GM19372 (cell line): ENCODE results near the gene USP25.

Experiments
- ATAC-seq: cut with Tn5 transposase; IDR thresholded peaks from one replicate; pipeline ENCODE4 v1.9.1; 2021; ENCODE audit warnings: mild to moderate bottlenecking, low read depth, moderate library complexity; ENCODE audit not compliant: unreplicated experiment

Gene USP25

DNA sequence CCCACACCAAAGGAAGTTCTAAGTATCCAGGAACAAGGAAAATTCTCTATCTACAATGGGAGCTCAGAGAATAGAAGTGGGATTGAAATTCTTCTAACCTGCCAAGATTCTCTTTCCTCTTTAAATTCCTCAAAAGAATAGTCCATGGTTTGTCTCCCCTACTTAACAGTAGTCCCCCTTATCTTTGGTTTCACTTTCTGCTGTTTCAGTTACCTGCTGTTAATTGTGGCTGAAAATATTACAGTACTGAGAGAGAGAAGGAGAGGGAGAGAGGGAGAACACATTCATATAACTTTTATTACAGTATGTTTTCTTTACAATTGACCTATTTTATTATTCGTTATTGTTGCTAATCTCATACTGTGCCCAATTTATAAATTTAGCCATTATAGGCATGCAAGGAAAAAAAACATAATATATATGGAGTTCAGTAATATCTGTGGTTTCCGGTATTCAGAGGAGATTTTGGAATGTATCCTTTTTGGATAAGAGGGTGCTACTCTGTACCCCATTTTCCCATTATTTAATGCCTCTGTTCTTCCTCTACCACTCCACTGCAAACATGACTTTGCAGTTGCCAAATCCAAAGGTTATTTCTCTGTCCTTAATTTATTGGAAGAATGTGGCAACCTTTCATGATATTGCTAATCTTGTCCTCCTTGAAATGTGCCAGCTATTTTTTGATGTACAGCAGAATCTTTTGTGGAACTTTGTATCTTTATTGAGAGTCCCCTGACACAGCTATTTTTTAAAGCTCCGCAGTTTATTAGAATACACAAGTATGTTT, 68.0 kb downstream of the USP25 start:
- ATAC-seq, result no peak

DNA sequence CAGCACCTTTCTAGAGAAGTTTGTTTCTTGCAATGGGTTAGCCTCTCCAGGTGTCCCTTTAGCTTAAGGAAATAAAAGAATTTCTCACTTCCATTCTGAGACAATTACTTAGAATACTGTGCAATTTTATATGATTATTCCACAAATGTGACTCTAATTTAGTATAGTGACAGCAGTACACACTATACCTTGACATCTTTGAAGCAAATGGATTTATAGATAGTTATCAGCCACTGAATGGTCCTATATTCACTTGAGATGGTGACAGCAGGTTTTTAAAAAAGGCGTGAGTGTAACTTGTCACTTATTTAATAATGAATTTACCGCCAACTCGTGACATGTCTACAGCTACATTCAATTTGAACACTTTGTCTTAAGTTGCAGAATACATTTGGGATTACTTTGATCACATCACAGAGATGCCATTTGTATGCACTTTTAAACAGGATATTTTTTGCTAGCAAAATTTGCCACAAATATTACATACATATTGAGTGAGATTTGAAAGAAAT, 71.6 kb downstream of the USP25 start:
- no peak for ATAC-seq

DNA sequence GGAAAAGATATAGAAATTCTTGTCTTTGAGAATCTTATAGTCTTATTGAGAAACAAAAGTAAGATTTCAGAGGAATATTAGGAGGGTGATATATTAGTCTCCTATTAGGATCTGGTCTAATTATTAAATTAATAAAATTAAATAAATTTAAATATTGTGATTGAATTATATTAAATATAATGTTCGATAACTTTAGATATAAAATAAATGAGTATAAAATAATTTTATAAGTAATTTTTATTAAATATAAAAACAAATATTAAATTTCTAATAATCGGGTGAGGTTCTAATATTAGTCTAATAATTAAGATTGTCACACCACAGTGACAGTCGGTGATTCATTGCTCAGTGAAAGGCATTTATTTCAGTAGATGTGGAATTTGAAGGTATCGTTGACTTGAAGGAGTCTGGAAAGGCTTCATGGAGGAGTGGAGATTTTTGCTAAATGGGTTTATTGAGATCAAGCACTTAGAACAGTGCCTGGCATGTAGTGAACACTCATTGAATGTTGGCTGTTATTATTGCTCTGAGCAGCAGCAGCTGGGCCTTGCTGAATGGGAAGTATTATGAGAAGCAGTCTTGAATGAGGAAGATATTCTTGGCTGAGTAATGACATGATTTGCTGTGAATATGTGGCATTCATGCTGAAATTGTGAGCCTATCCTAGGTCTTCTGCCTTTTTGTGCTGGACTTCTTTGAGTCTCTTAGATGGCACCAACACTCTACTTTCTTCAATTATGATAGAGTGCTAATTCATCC, 74.6 kb downstream of the USP25 start:
- no peak for ATAC-seq

DNA sequence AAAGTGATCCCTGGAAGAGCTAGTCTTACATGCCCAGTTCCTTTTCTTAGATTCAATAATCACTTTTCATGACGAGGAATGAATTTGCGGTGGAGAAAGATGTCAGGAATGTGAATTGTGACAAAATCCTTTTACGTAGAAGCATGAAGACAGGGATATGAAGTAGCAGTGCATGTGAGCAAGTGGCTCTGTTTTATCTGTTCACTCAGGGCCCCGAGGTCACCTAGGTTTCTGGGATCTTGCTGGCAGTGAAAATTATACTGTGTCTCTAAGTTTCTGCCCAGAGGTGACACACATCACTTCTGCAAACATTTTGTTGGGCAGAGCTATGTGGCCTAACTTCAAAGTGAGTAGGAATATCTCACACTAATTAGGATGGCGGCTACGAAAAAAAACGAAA, 79.3 kb downstream of the USP25 start:
- ATAC-seq, result no peak

DNA sequence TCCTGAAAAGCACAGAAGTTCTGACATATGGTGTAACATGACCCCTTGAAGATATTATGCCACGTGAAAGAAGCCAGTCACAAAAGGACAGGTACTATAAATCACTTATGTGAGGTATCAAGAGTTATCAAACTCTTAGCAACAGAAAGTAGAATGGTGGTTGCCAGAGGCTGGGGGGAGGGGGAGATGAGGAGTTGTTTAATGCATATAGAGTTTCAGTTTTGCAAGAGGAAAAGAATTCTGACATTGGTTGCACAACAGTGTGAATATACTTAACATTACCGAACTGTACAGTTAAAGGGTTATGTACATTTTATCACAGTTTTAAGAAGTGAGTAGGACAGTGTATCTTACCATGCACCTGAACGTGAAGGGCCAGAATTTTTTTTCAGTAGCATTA, 80.0 kb downstream of the USP25 start:
- ATAC-seq, result no peak

DNA sequence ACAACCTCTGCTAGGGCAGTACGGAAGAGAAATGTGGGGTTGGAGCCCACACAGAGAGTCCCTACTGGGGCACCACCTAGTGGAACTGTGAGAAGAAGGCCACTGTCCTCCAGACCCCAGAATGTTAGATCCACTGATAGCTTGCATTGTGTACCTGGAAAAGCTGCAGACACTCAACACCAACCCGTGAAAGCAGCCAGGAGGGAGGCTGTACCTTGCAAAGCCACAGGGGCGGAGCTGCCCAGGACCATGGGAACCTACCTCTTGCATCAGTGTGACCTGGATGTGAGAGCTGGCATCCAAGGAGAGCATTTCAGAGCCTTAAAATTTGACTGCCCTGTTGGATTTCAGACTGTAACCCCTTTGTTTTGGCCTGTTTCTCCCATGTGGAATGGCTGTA, 85.5 kb downstream of the USP25 start:
- ATAC-seq, result no peak

DNA sequence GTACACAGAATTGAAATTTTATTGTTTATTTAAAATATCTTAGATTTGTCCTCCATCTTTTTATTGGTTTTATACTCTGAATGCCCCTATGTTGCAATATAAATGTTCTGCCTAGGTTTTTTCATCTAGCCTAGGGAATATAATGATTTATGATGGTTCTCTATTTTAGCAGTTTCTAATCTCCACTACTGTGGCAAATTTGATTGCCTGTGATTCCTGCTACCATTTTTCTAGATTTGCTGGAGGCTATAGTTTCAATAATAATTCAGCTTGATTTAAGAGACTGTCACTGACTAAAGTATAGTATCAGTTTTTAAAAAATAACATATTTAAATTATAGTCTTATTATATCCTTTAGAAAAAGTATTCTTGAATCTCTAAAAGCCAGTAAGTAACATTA, 90.5 kb downstream of the USP25 start:
- no peak for ATAC-seq

DNA sequence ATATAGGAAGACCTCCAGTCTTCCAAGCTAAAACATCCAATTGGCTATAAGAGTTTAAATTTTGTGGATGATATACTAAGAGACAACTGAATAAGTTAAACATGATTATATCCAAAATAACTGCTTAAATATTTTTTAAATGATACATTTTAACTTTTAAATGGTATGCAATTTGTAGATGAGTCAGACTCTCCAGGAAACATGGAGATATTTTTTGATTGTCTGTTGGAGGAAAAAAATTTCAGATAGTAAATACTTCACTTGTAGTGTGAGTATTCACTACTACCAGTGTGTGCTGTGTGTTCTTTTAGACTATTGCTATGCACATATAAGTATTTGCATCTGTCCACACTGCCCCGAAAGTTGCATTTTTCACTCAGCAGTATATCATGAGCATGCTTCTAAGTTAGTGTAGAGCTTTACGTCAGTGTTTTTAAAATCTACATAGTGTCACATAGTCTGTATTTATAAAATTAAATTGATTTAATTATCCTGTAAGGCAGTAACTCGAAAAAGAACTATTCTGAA, 91.1 kb downstream of the USP25 start:
- no peak for ATAC-seq

DNA sequence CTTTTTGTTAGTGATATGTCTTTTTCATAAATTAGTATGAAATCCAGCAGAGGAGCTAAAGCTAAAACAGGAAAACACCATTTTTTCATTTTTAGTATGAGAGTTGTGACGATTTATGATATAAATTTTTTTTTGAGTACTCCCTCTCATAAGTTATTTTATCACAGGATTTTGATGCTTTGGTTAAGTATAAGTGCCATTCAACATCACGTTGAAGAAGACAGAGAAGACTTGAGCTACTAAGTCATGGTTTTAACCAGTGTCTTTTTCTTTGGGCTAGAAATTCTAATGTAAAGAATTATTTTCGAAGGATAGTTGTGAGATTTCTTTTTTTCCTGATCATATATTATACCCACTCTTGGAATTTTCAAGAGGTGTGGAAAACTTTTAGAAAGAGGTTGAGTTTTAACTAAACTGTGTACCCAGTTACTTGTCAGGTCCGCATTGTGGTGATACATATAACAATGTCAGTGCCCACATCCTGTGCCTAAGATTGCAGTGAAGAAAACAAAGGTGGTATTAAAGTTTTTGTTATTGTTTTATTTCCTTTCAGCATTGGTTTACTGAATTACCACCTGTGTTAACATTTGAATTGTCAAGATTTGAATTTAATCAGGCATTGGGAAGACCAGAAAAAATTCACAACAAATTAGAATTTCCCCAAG, 93.8 kb downstream of the USP25 start:
- no peak for ATAC-seq

DNA sequence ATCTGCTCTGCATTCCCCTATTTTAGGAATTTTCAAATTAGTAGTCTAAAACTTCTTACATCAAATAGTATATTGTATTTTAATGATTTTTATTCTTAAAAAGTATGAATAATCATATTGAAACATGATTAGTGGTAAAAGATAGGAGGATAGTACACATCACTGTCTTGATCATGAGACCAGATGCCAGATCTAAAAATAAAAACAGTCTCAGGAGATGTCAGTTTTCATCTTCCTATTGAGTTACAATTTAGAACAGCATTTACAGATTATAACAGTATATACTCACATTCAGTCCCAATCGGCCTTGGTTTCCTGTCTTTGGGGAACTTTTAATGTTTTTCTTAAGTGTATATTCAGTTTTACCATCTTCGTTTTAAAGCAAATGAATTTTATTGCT, 95.9 kb downstream of the USP25 start:
- no peak for ATAC-seq

DNA sequence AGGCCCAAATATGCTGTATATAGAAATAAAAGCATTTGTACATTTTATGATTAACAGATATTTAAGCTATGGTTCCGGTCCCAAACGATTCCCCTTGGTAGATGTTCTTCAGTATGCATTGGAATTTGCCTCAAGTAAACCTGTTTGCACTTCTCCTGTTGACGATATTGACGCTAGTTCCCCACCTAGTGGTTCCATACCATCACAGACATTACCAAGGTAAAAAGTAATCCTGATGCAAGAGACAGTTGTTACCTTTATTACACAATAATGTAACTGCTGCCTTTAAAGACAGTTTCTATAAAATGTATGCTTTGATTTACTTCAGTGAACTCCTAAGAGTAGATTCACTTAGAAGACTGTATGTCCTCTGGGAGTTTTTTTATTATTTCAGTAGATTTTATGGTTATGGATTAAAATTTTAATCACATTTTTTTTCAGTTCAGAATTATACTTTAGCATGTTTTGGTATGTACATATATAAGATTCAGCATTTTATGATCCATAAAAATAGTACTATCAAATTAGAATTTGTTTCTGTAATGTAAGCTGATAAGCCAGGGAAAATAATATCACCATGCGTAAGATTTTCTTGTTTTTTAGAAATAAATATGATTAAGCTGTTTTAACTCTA, 96.5 kb downstream of the USP25 start:
- ATAC-seq, result no peak

DNA sequence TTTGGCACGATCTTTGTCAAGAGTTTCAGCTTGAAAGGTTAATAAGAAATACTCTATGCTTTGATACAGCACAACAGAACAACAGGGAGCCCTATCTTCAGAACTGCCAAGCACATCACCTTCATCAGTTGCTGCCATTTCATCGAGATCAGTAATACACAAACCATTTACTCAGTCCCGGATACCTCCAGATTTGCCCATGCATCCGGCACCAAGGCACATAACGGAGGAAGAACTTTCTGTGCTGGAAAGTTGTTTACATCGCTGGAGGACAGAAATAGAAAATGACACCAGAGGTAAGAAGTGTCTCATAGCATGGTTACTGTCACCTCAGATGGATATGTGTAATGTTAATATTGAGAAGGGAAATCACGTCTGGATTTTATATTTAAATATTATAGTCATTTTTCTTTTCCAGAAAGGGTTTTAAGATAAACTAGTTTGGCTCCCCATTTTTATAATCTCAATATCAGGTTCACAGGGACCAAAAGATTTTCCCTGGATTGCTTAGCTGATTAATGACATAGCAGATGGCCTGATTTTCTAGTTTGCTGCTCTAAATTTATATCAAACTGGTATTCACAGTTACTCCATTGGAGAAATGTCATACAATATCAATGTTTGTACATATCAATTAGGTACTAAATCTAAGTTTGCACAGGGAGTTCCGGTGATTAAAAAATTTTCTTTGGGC, 97.3 kb downstream of the USP25 start:
- no peak for ATAC-seq

DNA sequence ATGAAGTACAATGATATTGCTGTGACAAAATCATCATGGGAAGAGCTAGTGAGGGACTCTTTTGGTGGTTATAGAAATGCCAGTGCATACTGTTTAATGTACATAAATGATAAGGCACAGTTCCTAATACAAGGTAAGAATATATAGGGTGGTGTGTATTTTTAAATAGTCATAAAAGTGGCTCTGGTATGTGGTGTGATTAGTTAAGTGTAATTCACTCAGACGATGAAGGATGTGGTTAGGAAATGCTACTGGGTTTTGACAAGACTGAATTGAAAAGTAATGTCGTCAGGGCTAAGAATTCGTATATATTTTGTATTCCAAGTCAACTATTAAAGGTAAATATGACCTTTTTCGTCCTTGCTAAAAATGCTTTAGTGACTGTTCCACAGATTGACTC, 101.7 kb downstream of the USP25 start:
- no peak for ATAC-seq

DNA sequence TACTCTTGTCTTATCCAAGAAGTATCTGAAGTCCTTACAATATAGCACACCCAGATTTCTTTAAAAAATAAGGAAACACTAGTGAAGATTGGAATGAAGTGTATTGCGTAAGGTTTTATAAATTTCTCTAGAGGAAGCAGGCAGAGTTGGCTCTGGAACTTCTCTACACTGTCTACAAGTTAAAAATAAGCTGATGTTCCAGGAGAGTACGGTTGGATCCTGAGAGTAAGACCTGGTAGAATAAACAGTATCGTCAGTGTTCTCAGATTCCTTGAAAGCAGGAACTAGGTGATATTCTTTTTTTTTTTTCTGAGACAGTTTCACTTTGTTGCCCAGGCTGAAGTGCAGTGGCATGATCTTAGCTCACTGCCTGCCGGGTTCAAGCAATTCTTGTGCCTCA, 107.9 kb downstream of the USP25 start:
- ATAC-seq, result no peak

DNA sequence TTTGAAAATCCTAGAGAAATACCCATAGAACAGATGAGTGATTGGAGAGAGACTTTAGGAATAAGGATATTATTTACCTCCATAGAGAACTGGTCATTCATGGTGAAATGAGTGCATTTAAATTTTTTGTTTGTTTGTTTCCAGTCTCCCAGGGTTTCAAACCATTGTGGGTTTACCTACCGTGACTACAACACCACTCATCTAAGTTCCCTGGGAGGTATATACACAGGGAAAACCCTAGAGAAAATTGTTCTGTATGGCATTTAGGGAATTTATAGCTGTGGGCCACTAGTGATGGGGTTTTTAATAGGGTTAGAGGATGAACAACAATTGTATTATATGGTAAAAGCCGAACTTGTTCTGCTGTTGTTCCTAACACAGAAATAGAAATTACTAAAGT, 109.2 kb downstream of the USP25 start:
- ATAC-seq, result no peak

DNA sequence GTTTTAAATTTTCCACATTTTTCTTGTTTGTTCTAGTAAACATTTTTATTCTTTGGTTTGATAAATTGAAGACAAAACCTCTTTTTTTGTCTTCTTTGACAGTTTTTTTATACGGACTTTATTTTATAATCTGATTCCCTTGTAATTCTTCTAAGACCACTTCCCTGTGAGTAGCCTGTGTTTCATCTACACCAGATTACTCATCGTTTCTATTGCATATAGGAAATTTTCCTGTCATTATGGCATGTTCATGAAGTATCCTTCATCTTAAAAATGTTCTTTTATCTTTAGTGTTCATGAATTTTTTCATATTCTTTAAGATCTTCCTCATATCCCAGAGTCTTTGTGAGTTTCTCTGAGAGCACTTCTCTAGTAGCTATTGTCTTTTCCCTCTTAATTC, 109.8 kb downstream of the USP25 start:
- ATAC-seq, result no peak

DNA sequence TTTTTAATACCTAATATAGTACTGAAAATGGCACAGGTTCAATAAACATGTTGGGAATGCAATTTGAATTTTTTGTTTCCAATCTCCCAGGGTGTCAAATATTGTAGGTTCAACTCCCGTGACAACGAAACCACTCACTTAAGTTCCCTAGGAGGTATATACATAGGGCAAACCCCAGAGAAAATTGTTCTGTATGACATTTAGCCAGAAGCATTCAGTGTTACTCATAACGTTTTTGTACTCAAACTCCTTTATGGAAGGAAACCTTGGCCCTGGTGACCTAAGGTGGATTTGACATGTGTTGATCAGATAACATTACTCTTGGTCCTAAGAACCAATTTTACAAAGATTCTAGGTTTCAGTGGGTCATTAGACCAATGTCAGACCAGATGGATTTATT, 110.6 kb downstream of the USP25 start:
- ATAC-seq, result no peak

DNA sequence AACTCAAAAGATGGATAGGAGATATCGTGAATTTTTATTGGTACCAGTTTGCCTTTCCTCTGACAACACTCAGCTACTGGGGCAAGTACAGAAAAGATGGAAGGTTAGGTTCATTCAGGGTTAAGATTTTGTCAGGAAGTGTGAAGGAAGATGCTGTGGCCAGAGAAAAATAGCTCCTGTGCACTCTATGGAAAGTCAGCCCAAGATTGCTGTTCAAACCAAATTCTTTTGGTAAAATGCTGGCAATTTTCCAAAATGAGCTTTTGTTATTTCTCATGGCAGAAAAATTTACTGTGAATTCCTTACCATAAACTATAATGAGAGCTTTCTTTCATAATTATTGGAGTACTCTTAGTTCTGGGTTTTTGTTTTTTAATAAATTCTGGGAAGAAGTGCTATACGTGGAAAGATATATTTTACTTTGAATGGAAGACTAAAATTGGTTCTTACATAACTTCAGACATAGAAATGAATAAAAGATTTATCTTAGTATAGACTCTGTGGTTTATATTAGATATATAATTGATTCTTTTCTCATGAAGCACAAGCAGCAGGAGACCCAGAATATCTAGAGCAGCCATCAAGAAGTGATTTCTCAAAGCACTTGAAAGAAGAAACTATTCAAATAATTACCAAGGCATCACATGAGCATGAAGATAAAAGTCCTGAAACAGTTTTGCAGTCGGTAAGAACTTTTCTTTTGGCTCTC, 112.2 kb downstream of the USP25 start:
- ATAC-seq, result no peak

DNA sequence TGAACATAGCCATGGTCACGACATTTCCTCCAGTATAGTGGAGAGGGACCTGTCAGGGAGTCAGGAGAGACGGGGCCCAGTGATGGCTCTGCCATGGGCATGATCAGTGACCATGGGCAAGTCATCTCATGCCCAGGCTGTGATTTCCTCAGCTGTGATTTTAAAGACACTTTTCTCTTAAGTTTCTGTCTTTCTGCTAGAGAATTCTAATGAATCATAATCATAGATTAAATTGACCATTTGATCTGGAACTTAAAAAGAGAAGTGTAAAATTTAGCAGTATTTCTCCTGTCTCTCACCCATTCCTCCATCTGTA, 112.7 kb downstream of the USP25 start:
- no peak for ATAC-seq

DNA sequence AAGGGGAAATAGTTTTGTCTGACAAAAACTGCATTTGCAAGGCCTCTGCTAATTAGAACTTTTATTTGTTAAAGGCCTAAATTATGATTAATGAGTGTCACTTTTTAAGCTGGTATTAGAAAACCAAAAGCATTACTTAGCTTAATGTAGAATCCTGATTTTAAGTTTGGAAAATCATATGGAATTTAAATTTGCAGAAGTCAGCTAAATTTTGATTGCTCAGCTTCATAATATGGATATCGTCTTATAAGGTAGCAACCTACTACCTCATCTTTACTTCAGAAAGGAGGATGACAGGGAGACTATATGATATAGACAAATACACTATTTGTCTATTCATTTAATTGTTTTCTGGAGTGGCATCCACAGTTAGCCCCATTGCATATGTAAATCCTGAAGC, 114.0 kb downstream of the USP25 start:
- ATAC-seq, result no peak
